ENCODE results near the gene AHCTF1.

DNA sequence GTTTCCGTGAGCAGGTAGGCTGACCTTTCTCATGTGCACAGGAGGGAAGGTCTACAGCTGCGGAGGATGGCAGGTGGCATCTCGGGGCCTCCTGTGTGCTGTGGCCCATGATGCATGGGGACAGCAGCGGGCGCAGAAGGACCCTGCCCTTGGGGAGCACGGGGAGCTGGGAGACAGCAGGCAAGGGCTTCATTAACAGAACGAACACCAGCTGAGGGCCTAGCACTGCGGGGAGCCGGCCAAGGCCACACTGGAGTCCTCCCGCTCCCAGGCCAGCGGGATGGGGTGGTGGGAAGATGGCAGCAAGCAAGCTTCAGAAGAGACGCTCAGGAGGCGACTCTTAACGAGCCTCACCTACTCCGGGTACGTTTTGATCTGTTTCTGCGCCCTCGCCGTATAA, 140.9 kb downstream of the AHCTF1 start:
- TF ChIP-seq, protein P1, sequence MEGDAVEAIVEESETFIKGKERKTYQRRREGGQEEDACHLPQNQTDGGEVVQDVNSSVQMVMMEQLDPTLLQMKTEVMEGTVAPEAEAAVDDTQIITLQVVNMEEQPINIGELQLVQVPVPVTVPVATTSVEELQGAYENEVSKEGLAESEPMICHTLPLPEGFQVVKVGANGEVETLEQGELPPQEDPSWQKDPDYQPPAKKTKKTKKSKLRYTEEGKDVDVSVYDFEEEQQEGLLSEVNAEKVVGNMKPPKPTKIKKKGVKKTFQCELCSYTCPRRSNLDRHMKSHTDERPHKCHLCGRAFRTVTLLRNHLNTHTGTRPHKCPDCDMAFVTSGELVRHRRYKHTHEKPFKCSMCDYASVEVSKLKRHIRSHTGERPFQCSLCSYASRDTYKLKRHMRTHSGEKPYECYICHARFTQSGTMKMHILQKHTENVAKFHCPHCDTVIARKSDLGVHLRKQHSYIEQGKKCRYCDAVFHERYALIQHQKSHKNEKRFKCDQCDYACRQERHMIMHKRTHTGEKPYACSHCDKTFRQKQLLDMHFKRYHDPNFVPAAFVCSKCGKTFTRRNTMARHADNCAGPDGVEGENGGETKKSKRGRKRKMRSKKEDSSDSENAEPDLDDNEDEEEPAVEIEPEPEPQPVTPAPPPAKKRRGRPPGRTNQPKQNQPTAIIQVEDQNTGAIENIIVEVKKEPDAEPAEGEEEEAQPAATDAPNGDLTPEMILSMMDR (IDR thresholded peaks at IDR 0.05; ENCODE audit: control extremely low read depth in 1 of 3, insufficient read depth in 1 of 3, low read depth in 1 of 3, low read length in 3 of 3): no peak
- TF ChIP-seq, protein P2, sequence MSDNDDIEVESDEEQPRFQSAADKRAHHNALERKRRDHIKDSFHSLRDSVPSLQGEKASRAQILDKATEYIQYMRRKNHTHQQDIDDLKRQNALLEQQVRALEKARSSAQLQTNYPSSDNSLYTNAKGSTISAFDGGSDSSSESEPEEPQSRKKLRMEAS (IDR thresholded peaks at IDR 0.05): no peak
- no peak for TF ChIP-seq POLR2AphosphoS5 (IDR thresholded peaks at IDR 0.05; ENCODE audit: low read depth, low read length)
- TF ChIP-seq, protein P3, sequence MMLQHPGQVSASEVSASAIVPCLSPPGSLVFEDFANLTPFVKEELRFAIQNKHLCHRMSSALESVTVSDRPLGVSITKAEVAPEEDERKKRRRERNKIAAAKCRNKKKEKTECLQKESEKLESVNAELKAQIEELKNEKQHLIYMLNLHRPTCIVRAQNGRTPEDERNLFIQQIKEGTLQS (IDR thresholded peaks at IDR 0.05; ENCODE audit: insufficient read depth, low read depth, low read length): no peak
